RPMI7951 (cell line): ENCODE data around the gene RPL41. TPM values are rescaled to one million over a fixed set of nuclear protein-coding genes. Genes with fewer than 3 reads are reported as not detected.

Source experiments
- DNase-seq: peaks from one replicate; pipeline ENCODE4 v3.0.0-alpha.2; 2012; ENCODE audit warnings: low read depth
- total RNA-seq: library from RNA; depleted of rRNA; stranded (reverse); fragments of >200 nt; shearing (Covaris generic); gene quantifications from 2 replicates; pipeline ENCODE4 v1.2.3, GENCODE V29; 2014

RPL41 gene
- total RNA-seq, 1 experiment from 2014 or later, result 3,380 TPM

- DNase-seq, result peak; percentile 99
Observed at GRCh38 chr12:56127888-56128669, 11.6 kb downstream of the RPL41 start, which contains the start of gene ESYT1. ESYT1 (plus strand) TSS chr12:56128267; CDS start chr12:56128320, 53 bp downstream.

- peak; percentile 20 for DNase-seq
Observed at GRCh38 chr12:56128670-56129205, 12.3 kb downstream of the RPL41 start.

- peak; percentile 74 for DNase-seq
Observed at GRCh38 chr12:56129206-56129941, 12.9 kb downstream of the RPL41 start.

- DNase-seq, result no peak
Observed at GRCh38 chr12:56129942-56130495, 13.6 kb downstream of the RPL41 start.

- no peak for DNase-seq
Observed at GRCh38 chr12:56130876-56131275, 14.4 kb downstream of the RPL41 start.

GRCh38 chr12:56134897-56135296 lies 18.5 kb downstream of the RPL41 start:
- DNase-seq, result no peak

- DNase-seq, result no peak
Observed at GRCh38 chr12:56137853-56138571, 21.6 kb downstream of the RPL41 start.

- DNase-seq, result no peak
Observed at GRCh38 chr12:56141946-56142784, 25.7 kb downstream of the RPL41 start.

- DNase-seq, result no peak
Observed at GRCh38 chr12:56143217-56143616, 26.8 kb downstream of the RPL41 start.

GRCh38 chr12:56143870-56144269 lies 27.4 kb downstream of the RPL41 start:
- DNase-seq, result no peak

- no peak for DNase-seq
Observed at GRCh38 chr12:56145217-56145616, 28.8 kb downstream of the RPL41 start.

- DNase-seq, result no peak
Observed at GRCh38 chr12:56146492-56147460, 30.3 kb downstream of the RPL41 start.

- DNase-seq, result no peak
Observed at GRCh38 chr12:56150563-56150962, 34.1 kb downstream of the RPL41 start.

- no peak for DNase-seq
Observed at GRCh38 chr12:56151672-56152131, 35.3 kb downstream of the RPL41 start.

GRCh38 chr12:56152132-56152755 lies 35.8 kb downstream of the RPL41 start, which contains the start of gene MYL6B:
MYL6B (plus strand) TSS chr12:56152587; CDS start chr12:56153919, 1,332 bp downstream.
- DNase-seq, result peak; percentile 89

- DNase-seq, result no peak
Observed at GRCh38 chr12:56152756-56153677, 36.6 kb downstream of the RPL41 start.

- DNase-seq, result no peak
Observed at GRCh38 chr12:56153678-56154065, 37.2 kb downstream of the RPL41 start.
